HG03558 (cell line): ENCODE results near the gene GRHL1.
"Not testable (repeated sequence)": the region's sequence is repeated elsewhere in the genome, so short reads cannot be mapped to it uniquely, and the experiment has no call there.

ENCODE experiments used
- ATAC-seq: cut with Tn5 transposase; IDR thresholded peaks from one replicate; pipeline ENCODE4 v1.9.1; 2021; ENCODE audit warnings: moderate number of reproducible peaks; ENCODE audit not compliant: unreplicated experiment; ENCODE audit errors: extremely low read depth

Gene GRHL1

DNA sequence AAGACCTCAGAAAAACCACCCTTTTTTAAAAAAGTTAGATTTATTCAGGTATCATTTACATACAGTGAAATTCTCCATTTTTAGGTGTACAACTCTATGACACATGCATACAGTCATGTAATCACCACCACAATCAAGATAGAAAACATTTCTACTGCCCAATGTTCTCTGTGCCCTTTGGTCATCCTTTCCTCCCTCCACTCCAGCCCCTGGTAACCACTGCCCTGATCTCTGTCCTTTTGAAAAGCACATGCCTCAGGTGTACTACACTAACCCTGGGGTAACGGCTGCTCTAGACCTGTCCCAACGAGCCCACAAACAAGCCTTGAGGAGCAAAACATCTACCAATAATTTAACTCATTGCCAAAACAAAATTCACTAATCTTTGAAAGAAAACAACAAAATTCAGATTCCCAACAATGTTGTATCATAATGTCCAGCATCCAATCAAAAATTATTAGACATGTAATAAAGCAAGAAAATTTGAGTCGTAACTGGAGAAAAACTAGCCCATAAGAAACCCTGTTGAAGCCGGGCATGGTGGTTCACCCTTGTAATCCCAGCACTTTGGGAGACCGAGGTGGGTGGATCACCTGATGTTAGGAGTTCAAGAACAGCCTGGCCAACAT, 65.9 kb downstream of the GRHL1 start:
- ATAC-seq: no peak

DNA sequence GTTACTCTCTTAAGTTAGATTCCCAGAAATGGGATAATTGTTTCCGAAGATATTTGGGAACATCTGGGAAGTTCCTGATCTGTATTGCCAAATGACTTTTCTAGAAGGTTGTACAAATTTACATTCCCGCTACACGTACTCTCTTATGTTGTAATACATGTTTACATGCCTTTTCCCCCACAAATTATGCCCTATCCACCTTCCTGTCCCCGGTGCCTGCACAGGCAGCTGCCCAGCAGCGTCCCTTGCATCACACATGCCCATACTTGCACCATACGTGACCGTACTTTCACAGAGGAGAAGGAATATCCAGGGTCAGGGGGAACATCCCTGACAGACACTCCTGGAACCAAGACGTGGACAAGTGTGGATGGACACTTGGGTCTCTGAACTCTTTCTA, 67.7 kb downstream of the GRHL1 start:
- ATAC-seq: no peak

DNA sequence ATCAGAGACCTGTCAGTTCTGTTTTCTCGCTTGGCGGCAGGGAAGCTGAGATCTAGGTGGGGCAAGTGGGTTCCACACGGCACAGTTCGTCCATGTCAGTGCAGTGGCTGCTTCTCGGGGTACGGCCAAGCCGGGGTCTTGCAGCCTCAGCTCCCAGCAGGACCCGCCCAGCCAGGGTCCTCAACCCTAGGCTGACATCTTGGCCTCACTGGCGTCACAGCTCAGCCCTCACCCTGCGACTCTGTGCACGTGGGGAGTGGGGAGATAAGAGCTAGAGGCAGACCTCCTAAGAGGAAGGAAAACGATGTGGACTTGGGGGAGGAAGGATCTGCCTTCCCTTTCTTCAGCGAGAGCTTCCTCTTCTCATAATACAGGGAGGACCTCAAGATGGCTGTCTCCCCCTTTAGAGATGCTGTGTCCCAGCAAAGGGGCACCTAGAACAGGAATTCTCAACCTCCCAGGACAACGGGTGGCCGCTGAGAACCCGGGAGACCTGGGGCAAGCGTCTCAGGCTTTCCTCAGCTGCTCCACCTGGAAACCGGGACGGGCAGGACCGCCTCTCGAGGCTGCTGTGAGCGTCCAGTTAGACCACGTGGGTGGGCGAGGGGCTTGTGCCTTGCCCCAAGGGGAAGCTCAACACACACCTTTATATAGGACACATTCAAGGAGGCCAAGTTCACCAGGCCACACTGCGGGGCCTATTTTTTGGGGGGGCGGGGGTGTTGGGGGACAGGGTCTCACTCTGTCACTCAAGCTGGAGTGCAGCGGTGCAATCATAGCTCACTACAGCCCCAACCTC, 68.3 kb downstream of the GRHL1 start:
- ATAC-seq: no peak

DNA sequence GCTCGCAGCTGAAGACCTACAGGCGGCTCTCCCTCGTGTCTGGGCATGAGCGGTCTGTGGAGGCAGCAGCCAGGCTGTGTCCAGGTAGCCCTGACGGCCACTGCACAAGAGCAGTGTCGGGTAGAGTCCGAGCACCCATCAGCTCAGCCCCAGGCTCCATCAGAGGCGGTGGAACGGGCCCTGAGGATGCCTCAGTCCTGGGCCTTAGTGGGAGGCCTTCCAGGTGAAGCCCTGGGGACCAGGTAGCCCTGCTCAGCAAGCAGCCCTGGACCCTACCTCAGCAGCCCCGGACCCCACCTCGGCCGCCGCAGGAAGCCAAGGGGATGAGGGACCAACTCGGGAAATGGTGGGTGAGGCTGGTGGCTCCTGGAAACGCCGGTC, 70.5 kb downstream of the GRHL1 start:
- no peak for ATAC-seq

DNA sequence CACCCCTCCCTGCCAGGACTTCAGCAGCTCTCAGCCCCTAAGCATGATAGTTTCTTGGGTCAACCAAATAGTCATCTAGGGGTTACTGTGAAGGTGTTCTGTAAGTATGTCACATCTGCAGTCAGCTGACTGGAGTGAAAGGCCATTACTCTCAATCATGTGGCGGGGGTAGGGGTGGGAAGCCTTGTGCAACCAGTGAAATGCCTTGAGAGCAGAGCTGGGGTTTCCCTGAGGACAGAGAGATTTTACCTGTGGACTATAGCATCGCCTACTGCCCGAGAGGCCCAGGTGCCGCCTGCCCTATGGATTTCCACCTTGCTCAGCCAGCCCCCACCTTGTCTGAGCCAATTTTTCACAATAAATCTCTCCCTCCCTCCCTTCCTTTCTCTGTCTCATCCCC, 71.0 kb downstream of the GRHL1 start:
- no peak for ATAC-seq

DNA sequence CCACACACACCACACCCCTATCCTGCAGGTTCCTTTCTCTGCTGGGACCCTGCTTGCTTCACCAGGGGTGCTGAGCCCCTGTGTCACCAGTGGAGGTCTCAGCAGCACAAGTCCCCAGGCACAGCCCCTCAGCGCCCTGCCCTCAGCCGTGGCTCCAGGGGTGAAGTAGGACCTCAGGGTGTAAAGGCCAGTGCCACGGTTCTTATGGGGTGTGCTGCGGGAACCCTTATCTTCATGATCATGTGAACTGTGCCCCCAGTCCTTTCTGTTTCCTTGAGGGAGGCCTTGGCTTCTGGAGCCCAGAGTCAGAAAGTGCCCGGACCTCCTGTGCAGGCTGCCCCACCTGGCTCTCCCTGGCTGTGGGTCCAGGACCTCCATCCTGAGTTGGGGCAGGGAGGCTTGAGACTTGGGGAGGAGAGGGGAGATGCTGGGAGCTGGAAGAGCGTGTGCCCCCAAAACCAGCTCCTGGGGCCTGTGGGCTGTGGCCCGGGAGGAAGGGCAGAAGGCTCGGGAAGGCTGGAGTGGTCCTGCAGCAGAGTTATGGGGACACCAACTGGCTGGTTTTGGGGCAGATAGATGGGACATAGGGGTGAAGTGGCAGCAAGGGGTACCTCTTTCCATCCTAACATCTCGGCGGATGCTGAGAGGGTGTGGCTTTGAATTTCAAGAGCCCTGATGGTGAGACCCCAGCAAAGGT, 71.6 kb downstream of the GRHL1 start:
- ATAC-seq: no peak

DNA sequence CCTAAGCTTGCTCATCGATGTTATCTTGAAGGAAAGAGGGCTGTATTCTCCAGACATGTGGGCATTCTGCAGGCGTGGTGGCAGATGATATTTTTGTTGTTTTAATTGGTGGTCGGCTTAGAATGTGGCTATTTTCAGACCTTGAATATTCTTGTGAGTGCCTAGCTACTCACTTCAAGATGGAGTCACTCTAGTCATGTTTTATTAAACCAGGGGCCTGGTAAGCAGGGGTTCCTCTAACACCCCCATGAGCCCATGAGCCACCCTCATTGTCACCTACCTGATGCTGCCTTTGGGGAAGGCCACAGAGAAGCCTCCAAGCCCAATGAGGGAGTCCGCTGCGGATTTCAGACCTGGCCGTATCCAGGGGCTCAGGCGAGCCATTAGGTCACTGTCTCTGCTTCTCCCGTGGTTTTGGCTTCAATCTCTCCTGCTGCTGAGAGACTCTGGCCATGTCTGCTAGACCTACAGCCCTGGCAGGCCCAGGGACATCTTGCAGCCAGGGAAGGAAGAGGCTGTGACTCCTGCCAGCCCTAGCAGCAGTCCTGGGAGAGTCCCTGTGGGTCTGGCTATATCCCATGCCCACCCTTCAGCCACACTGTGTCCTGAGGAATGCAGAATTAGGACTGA, 75.6 kb downstream of the GRHL1 start:
- ATAC-seq: no peak

DNA sequence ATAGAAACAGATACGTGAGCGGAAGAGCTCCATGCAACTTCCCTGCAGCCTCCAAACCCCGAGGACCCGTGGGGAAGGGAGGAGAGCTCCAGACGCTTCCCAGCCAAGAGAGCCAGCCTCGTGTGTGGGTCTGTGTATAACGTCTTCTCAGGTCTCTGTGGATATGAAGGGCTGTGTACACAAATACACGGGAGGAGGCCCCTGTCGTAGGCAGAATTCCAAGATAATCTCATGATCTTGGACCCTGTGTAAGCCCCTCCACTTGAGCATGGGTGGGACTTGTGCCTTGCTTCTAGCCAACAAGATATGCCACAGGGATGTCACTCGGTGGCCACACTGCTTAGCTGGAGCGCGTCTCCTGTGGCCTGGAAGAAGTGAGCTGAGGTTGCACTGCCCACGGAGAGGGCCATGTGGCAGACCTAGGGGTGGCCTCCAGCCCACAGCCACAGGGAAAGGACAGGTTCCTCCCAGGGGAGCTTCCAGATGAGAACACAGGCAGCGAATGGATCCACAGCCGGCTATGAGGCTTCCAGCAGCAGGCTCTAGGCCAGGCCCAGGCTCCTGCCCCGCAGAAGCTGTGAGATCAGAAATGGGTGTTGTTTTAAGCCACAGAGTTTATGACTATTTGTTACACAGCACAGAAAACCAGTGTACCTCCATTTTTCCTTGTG, 76.3 kb downstream of the GRHL1 start:
- no peak for ATAC-seq

DNA sequence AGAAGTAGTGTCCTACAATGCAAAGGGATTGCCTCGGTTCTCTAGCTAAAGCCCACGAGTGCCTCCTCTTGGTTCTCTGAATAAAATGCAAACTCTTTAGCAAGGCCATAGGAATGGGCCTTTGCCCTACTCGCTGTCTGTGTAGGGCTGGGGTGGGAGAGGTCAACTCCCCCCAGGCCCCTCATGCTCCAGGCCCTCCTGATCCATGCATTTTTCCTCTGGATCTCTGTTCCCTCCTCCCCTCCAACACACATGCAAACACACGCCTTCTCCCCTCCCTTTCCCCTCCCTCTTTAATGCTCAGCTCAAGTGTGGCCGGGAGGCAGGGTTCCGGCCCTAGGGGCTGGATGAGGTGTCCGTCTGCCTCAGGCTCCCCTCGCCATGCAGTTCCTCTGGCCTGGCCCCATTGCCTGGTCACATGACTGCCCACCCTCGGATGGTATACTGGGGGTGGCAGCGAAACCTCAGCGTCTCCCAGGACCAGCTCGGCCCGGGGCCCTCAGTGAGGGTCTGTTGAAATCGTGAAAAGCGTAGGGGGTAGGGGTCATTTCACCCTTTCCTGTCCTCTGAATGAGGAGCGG, 77.0 kb downstream of the GRHL1 start:
- ATAC-seq: no peak

DNA sequence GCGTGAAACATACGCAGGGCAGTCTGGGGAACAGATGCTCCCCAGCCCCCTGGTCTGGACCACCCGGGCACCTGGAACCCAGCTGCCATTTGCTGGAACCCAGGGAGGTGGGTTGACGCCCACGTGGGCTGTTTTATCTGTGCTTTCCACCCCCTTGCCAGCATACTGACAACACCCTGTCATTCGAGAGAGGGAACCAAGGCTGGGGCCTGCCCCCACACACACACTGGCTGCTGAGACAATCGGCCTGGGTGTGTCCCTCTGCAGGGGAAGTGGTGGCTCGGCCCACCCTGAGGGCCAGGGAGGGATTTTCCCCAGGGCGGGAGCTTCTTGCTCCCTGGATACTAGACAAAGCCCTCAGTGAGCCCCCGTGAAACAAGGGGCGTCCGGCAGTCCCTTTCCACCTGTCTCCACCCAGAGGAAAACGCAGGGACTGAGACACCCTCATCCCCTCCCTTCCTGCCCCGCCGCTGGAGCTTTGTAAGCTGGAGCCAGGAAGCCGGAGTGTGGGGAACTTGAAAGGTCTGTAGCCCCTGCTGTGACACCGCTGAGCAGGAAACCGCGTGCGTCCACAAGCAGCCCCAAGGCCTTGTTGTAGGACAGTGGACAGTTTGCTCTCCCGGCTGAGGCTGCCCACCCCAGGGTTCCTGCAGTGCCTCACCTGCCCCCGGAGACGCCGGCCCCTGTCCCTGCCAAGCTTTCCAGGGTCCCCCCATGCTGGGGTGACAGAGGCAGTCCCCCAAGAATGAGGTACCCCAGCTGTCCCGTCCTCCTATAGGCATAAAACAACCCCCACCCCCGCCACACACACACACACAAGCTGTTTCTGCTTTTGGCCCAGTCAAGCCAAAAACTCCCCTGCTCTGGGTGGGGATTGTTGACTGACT, 77.7 kb downstream of the GRHL1 start:
- no peak for ATAC-seq

DNA sequence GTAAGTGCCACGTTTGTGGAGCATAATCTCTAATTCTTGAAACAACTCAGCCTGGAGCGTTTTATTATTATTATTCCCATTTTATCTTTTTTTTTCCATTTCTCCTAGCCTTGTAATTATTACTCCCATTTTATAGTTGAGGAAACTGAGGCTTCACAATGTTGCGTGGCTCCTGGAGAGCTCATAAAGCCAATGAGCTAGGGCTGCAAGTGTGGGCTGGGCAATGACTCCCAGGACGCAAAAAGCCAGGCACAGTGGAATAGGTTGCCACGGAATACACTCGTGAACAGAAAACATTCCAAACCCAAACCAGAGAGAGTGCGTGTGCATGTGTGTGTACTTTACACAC, 78.4 kb downstream of the GRHL1 start:
- no peak for ATAC-seq

DNA sequence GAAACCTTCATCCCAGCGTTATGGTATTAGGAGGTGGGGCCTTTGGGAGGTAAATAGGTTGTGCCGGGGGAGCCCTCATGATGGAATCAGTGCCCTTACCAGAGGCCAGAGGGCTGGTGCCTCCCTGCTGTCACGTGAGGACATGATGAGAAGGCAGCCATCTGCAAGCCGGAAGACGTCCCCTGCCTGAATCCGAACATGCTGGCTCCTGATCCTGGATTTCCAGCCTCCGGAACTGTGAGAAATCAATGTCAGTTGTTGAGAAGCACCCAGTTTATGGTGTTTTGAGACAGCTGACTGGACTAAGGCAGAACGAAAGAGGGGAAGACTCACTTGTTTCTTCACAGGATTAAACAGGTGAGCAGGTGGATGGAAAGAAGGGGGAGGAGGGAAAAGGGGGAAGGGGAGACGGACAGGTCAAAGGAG, 78.8 kb downstream of the GRHL1 start:
- ATAC-seq: no peak

DNA sequence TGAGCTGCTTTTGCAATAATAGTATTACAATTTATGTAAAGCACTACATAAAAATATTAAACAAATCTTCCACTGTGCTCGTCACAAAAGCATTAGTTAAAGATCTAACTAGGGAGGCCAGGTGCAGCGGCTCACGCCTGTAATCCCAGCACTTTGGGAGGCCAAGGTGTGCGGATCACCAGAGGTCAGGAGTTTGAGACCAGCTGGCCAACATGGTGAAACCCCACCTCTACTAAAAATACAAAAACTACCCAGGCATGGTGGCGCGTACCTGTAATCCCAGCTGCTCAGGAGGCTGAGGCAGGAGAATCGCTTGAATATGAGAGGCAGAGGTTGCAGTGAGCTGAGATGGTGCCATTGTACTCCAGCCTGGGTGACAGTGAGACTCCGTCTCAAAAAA, 79.3 kb downstream of the GRHL1 start:
- ATAC-seq: not testable (repeated sequence)

DNA sequence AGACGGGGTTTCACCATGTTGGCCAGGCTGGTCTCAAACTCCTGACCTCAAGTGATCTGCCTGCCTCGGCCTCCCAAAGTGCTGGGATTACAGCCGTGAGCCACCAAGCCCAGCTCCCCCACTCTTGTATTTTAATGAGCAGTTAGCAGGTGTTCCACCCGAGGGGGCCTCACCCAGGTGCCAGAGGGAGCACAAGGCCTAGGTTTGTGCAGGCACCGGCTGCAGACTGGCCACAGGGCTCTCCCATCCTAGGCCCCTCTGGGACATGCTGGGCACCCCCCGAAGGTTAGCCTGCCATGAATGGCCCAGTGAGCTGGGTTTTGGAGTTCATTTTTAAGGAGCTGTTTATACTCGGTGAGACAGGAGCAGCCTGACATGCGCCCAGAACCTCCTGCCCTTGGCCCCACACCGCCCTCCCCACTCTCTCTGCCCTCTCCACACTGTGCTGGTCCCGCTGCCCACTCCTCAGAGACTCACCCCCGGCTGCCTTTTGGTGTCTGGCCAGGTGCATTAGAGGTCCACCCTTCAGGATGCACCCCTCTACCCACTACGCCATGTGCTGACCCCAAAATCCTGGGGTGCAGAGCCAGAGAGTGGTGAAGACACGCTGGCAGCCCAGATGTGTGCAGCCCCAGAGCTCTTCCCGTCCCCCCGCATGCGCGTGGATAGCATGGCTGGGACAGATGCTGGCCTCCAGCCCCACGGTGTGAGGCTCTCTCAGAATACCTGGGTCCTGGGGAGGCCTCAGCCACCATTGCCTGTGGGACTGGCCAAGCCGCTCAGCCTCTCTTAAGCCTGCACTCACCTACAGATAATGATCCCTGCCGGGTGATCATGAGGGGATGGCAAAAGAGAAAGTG, 80.6 kb downstream of the GRHL1 start:
- ATAC-seq: no peak

DNA sequence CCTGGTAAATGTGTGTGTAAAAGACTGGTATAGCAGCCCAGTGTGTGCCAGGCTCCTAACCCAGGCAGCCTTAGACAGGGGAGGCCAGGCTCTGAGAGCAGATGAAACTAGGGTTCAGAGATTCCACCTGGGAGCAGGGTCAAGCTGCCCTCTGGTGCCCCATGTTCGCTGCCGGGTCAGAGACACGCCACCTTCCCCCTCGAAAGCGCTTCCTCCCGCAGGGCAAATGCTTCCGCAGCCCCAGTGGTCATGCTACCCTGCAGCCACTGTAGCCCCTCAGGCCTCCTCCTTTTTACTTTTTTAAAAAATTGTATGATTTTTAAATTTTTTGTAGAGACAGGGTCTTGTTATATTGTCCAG, 81.2 kb downstream of the GRHL1 start:
- ATAC-seq: no peak

DNA sequence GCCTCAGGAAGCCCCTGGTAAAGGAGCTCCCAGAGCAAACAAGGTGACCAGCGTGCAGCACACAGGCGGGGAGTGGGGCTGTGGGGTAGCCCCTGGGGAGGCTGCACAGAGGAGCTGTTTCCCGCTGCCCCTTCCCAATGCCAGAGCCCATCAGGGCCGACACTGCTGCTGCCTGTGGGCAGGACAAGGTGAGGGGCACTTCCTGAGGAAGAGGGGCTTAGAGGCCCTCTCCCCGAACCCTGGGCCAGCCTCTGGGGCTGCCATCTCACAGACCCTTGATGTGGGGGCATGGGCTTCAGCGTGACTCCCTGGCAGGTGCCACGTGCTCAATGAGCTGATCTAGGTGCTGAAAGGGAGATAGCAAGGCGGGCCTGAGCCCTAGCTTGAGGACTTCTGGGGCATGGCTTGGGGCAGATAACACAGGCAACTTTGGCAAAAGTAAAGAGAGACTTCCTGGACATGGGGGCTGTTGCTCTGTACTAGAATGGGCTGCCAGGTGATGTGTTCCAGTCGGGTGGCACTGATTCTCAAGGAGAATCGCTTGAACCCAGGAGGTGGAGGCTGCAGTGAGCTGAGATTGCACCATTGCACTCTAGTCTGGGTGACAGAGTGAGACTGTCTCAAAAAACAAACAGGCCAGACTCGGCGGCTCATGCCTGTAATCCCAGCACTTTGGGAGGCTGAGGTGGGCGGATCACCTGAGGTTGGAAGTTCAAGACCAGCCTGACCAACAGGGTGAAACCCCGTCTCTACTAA, 81.9 kb downstream of the GRHL1 start:
- ATAC-seq: no peak

DNA sequence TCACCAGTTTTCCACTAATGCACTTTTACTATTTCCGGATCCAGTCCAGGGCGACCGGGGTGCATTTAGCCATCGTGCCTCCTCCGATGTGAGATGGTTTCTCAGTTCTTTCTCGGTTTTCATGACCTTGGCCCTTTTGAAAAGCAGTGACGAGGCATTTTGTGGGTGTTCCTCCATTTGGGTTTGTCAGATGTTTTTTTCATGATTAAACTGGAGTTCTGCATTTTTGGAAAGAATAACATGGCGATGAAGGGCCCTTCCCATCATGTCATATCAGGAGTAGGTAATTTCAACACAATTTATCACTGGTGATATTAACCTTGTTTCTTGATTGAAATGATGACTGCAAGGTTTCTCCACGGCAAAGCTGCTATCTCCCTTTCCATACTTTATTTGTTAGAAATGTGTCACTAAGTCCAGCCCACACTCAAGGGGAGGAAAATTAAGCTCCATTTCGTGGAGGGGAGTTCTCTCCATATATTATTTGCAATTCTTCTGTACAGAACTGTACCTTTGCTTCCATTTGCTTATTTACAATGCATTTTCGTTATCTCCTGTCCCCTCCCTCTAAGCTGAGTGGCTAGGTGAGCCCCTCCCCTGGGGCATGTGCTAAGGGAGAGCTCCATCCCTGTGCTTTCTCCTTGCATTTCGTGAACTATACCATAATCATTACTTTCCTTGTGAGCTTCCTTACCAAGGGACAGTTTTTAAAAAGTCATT, 83.0 kb downstream of the GRHL1 start:
- no peak for ATAC-seq
